ENCODE data around the gene HES4.

GRCh38 chr1:1027791-1028190 lies 27.9 kb upstream of the HES4 start:
- no peak for TF ChIP-seq EZH2 (IDR thresholded peaks at IDR 0.05)
- TF ChIP-seq CEBPB (IDR thresholded peaks at IDR 0.05; ENCODE audit: low read depth), result no peak
- TF ChIP-seq, protein P1, sequence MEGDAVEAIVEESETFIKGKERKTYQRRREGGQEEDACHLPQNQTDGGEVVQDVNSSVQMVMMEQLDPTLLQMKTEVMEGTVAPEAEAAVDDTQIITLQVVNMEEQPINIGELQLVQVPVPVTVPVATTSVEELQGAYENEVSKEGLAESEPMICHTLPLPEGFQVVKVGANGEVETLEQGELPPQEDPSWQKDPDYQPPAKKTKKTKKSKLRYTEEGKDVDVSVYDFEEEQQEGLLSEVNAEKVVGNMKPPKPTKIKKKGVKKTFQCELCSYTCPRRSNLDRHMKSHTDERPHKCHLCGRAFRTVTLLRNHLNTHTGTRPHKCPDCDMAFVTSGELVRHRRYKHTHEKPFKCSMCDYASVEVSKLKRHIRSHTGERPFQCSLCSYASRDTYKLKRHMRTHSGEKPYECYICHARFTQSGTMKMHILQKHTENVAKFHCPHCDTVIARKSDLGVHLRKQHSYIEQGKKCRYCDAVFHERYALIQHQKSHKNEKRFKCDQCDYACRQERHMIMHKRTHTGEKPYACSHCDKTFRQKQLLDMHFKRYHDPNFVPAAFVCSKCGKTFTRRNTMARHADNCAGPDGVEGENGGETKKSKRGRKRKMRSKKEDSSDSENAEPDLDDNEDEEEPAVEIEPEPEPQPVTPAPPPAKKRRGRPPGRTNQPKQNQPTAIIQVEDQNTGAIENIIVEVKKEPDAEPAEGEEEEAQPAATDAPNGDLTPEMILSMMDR (IDR thresholded peaks at IDR 0.05 in 2 of 3, conservative IDR thresholded peaks at IDR 0.05 in 1 of 3; ENCODE audit: borderline replicate concordance in 1 of 3, insufficient read depth in 1 of 3, low read depth in 2 of 3, low read length in 2 of 3), result no peak
- TF ChIP-seq TCF7L2 (IDR thresholded peaks at IDR 0.05; ENCODE audit: borderline replicate concordance, extremely low read depth, insufficient read depth, insufficient read length), result no peak
- TF ChIP-seq POLR2A (IDR thresholded peaks at IDR 0.05; ENCODE audit: borderline replicate concordance, extremely low read depth, insufficient read depth, insufficient read length), result no peak

Data from HCT116 (cell line).